ENCODE measurements around the gene SLC22A23.

SLC22A23 gene

GRCh38 chr6:3406362-3406821 is 50.5 kb downstream of the SLC22A23 start:
- DNase-seq (ENCODE audit: low spot score) (no peak), FAIRE-seq (no peak)

- FAIRE-seq (no peak), DNase-seq (ENCODE audit: low spot score) (no peak)
Measured at GRCh38 chr6:3405679-3406078, 51.2 kb downstream of the SLC22A23 start.

GRCh38 chr6:3405182-3405518 is 51.7 kb downstream of the SLC22A23 start:
- FAIRE-seq = no peak
- DNase-seq (ENCODE audit: low spot score) = no peak

- no peak for FAIRE-seq
- DNase-seq (ENCODE audit: low spot score) = no peak
Measured at GRCh38 chr6:3403238-3404173, 53.3 kb downstream of the SLC22A23 start.

GRCh38 chr6:3402310-3403237 is 54.3 kb downstream of the SLC22A23 start:
- FAIRE-seq (no peak), DNase-seq (ENCODE audit: low spot score) (no peak)

- no peak for FAIRE-seq
- DNase-seq (ENCODE audit: low spot score) = no peak
Measured at GRCh38 chr6:3400162-3400561, 56.7 kb downstream of the SLC22A23 start.

GRCh38 chr6:3398755-3399696 is 57.8 kb downstream of the SLC22A23 start:
- FAIRE-seq (no peak), DNase-seq (ENCODE audit: low spot score) (no peak)

- FAIRE-seq = no peak
- DNase-seq (ENCODE audit: low spot score) = no peak
Measured at GRCh38 chr6:3398165-3398562, 58.7 kb downstream of the SLC22A23 start.

- no peak for DNase-seq (ENCODE audit: low spot score)
- no peak for FAIRE-seq
Measured at GRCh38 chr6:3397229-3398164, 59.4 kb downstream of the SLC22A23 start.

- DNase-seq (ENCODE audit: low spot score) (no peak), FAIRE-seq (no peak)
Measured at GRCh38 chr6:3396503-3397180, 60.2 kb downstream of the SLC22A23 start.

- FAIRE-seq (no peak), DNase-seq (ENCODE audit: low spot score) (no peak)
Measured at GRCh38 chr6:3394671-3395070, 62.2 kb downstream of the SLC22A23 start.

- FAIRE-seq = no peak
- no peak for DNase-seq (ENCODE audit: low spot score)
Measured at GRCh38 chr6:3393836-3394202, 63.0 kb downstream of the SLC22A23 start.

GRCh38 chr6:3392930-3393835 is 63.7 kb downstream of the SLC22A23 start:
- FAIRE-seq (no peak), DNase-seq (ENCODE audit: low spot score) (no peak)

GRCh38 chr6:3391902-3392458 is 64.9 kb downstream of the SLC22A23 start:
- FAIRE-seq (no peak), DNase-seq (ENCODE audit: low spot score) (no peak)

GRCh38 chr6:3390698-3391097 is 66.2 kb downstream of the SLC22A23 start:
- no peak for FAIRE-seq
- peak; percentile 64 for DNase-seq (ENCODE audit: low spot score)

GRCh38 chr6:3389390-3390167 is 67.3 kb downstream of the SLC22A23 start:
- peak; percentile 21 for DNase-seq (ENCODE audit: low spot score)
- no peak for FAIRE-seq

- DNase-seq (ENCODE audit: low spot score) (no peak), FAIRE-seq (no peak)
Measured at GRCh38 chr6:3388786-3389185, 68.1 kb downstream of the SLC22A23 start.
